Trophoblast cell (in vitro differentiated cells and primary cell): ENCODE results near the gene SNAI1.
A peak's percentile ranks its signal among the peaks of the same experiment; 100 is the strongest.

Experiments
- DNase-seq, 2 donors: peaks; one replicate each; pipeline ENCODE4 v3.0.0-alpha.2; 2016
- H2AFZ ChIP-seq: 2 replicates; pipeline ENCODE4 v1.6.1; 2013; ENCODE audit warnings: low read length, moderate library complexity, mild to moderate bottlenecking; ENCODE audit not compliant: insufficient read depth, poor library complexity
- H2AK5ac ChIP-seq: 2 replicates; pipeline ENCODE4 v1.6.1; 2013; ENCODE audit warnings: mild to moderate bottlenecking, low read length
- H2BK120ac ChIP-seq: 2 replicates; pipeline ENCODE4 v1.6.1; 2013; ENCODE audit warnings: low read length, mild to moderate bottlenecking, moderate library complexity; ENCODE audit not compliant: insufficient read depth, poor library complexity
- H2BK12ac ChIP-seq: 2 replicates; pipeline ENCODE4 v1.6.1; 2013; ENCODE audit warnings: mild to moderate bottlenecking, low read length, moderate library complexity
- H2BK5ac ChIP-seq: 2 replicates; pipeline ENCODE4 v1.6.1; 2013; ENCODE audit warnings: low read length, low read depth, moderate library complexity, mild to moderate bottlenecking; ENCODE audit not compliant: poor library complexity
- H3K14ac ChIP-seq: 2 replicates; pipeline ENCODE4 v1.6.1; 2013; ENCODE audit warnings: mild to moderate bottlenecking, low read length
- H3K18ac ChIP-seq: 2 replicates; pipeline ENCODE4 v1.6.1; 2013; ENCODE audit warnings: mild to moderate bottlenecking, low read length
- H3K23ac ChIP-seq: 2 replicates; pipeline ENCODE4 v1.6.1; 2013; ENCODE audit warnings: low read length
- H3K27ac ChIP-seq: 2 replicates; pipeline ENCODE4 v1.5.1; 2013; ENCODE audit warnings: low read depth, mild to moderate bottlenecking, inconsistent platforms, low read length, moderate library complexity
- H3K27me3 ChIP-seq: 2 replicates; pipeline ENCODE4 v1.6.1; 2013; ENCODE audit warnings: inconsistent platforms, mild to moderate bottlenecking, low read length, moderate library complexity; ENCODE audit not compliant: insufficient read depth
- H3K36me3 ChIP-seq, 2 experiments: 1 replicate in 1 of 2; 2 replicates in 1 of 2; pipeline ENCODE4 v1.6.1; 2013; ENCODE audit warnings: low read length in 2 of 2, mild to moderate bottlenecking in 2 of 2, moderate library complexity in 1 of 2; ENCODE audit not compliant: insufficient read depth in 2 of 2, control insufficient read depth in 1 of 2
- H3K4ac ChIP-seq: 2 replicates; pipeline ENCODE4 v1.6.1; 2013; ENCODE audit warnings: low read depth, mild to moderate bottlenecking, low read length, moderate library complexity
- H3K4me1 ChIP-seq, 2 experiments: 1 replicate in 1 of 2; 2 replicates in 1 of 2; pipeline ENCODE4 v1.6.1; 2013; ENCODE audit warnings: low read length in 2 of 2, mild to moderate bottlenecking in 2 of 2, moderate library complexity in 1 of 2; ENCODE audit not compliant: insufficient read depth in 2 of 2, control insufficient read depth in 1 of 2
- H3K4me2 ChIP-seq: 2 replicates; pipeline ENCODE4 v1.6.1; 2013; ENCODE audit warnings: inconsistent platforms, mild to moderate bottlenecking, low read length, moderate library complexity
- H3K4me3 ChIP-seq: 2 replicates; pipeline ENCODE4 v1.5.1; 2013; ENCODE audit warnings: mild to moderate bottlenecking, low read depth, low read length, inconsistent platforms
- H3K79me1 ChIP-seq: one replicate; pipeline ENCODE4 v1.6.1; 2013; ENCODE audit warnings: low read length
- H3K79me2 ChIP-seq: 2 replicates; pipeline ENCODE4 v1.6.1; 2013; ENCODE audit warnings: low read length, mild to moderate bottlenecking; ENCODE audit not compliant: control insufficient read depth, insufficient read depth, poor library complexity
- H3K9ac ChIP-seq: 2 replicates; pipeline ENCODE4 v1.6.1; 2013; ENCODE audit warnings: mild to moderate bottlenecking, low read length
- H3K9me3 ChIP-seq: 2 replicates; pipeline ENCODE4 v1.6.1; 2013; ENCODE audit warnings: low read depth, mild to moderate bottlenecking, control low read depth, inconsistent platforms, low read length; ENCODE audit not compliant: insufficient read depth
- H4K12ac ChIP-seq: 2 replicates; pipeline ENCODE4 v1.6.1; 2013; ENCODE audit warnings: low read depth, mild to moderate bottlenecking, low read length, moderate library complexity
- H4K8ac ChIP-seq: 2 replicates; pipeline ENCODE4 v1.6.1; 2013; ENCODE audit warnings: low read depth, mild to moderate bottlenecking, low read length, moderate library complexity
- H4K91ac ChIP-seq: one replicate; pipeline ENCODE4 v1.6.1; 2013; ENCODE audit warnings: low read depth, mild to moderate bottlenecking, low read length, moderate library complexity
- WGBS: extraction: QIAGEN DNeasy Blood & Tissue Kit; methylation state at CpG from one replicate; pipeline ENCODE4 v1.1.7; 2013; ENCODE audit warnings: missing lambda C conversion rate; ENCODE audit not compliant: insufficient read length, insufficient coverage; ENCODE audit errors: extremely low coverage; 5-methylcytosine and 5-hydroxymethylcytosine counted together

SNAI1 gene

DNA sequence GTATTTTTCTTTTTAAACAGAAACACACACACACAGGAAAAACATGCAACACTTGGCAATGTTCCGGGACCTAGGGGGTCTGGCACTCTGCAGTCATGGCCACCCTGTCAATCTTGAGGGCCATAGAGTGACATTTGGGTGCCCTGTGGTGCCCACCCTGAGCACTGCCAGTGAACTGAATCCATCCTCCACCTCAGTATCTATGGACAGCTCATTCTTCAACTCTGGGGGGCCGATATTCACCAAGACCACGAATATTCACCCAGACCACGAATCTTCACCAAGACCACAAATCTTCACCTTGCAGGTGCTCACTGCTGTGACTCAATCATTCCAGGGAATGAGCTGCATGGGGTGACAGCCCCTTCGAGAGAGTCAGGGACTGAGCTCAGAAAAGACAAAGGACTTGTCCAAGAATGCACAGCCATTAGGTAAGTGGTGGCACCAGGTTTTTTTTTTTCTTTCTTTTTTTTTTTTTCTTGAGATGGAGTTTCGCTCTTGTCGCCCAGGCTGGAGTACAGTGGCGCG is 19.1 kb downstream of the SNAI1 start:
- H3K4me1 ChIP-seq, result peaks cover 7 to 16% of the 10 kb centered on the region in 2 experiments
- H4K8ac ChIP-seq, result no peak overlapping the region
- H4K91ac ChIP-seq, result no peak overlapping the region
- H3K14ac ChIP-seq, result no peak overlapping the region
- no peak overlapping the region for H2AFZ ChIP-seq
- H3K79me1 ChIP-seq, result peaks cover 3% of the 10 kb centered on the region
- no CpG with 5 or more reads among the region's 9 CpGs for WGBS
- H3K27me3 ChIP-seq, result no peaks in the 10 kb centered on the region
- H2AK5ac ChIP-seq, result no peak overlapping the region
- no peaks in the 10 kb centered on the region for H3K36me3 ChIP-seq
- no peak for DNase-seq
- H3K4me3 ChIP-seq, result no peak overlapping the region
- no peak overlapping the region for H3K27ac ChIP-seq
- H3K9me3 ChIP-seq, result no peaks in the 10 kb centered on the region
- H2BK120ac ChIP-seq, result no peak overlapping the region
- H2BK5ac ChIP-seq, result no peak overlapping the region
- H3K4me2 ChIP-seq, result no peak overlapping the region
- H3K4ac ChIP-seq, result no peak overlapping the region
- no peak overlapping the region for H4K12ac ChIP-seq
- no peak overlapping the region for H3K9ac ChIP-seq
- H2BK12ac ChIP-seq, result no peak overlapping the region
- H3K79me2 ChIP-seq, result no peaks in the 10 kb centered on the region
- no peak overlapping the region for H3K18ac ChIP-seq
- no peak overlapping the region for H3K23ac ChIP-seq

DNA sequence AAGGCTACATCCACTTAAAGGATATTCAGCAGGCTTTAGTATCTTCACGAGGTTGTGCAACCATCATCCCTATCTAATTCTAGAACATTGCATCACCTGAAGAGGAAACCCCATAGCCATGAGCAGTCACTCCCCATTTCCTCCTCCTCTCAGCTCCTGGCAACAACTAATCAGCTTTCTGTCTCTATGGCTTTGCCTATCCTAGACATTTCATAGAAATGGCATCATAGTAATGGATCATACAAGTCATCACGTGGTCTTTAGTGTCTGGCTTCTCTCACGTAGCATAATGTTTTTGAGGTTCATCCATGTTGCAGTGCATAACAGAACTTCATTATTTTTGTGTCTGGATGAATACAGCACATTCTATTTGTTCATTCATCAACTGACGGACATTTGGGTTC is 20.5 kb downstream of the SNAI1 start:
- no peak overlapping the region for H3K27ac ChIP-seq
- no peak overlapping the region for H2AK5ac ChIP-seq
- H3K4me1 ChIP-seq, result peaks cover 4 to 13% of the 10 kb centered on the region in 2 experiments
- no peak overlapping the region for H4K8ac ChIP-seq
- no peak overlapping the region for H3K9ac ChIP-seq
- H3K14ac ChIP-seq, result no peak overlapping the region
- no peak overlapping the region for H3K4ac ChIP-seq
- no peaks in the 10 kb centered on the region for H3K9me3 ChIP-seq
- no peak overlapping the region for H3K23ac ChIP-seq
- H2AFZ ChIP-seq, result no peak overlapping the region
- no peaks in the 10 kb centered on the region for H3K79me2 ChIP-seq
- no peak overlapping the region for H4K91ac ChIP-seq
- no peak overlapping the region for H2BK5ac ChIP-seq
- peak; percentile 31 to 49 for DNase-seq
- no peaks in the 10 kb centered on the region for H3K79me1 ChIP-seq
- H3K4me3 ChIP-seq, result no peak overlapping the region
- no peaks in the 10 kb centered on the region for H3K27me3 ChIP-seq
- no peak overlapping the region for H3K4me2 ChIP-seq
- H3K36me3 ChIP-seq, result no peaks in the 10 kb centered on the region
- WGBS, result no CpG with 5 or more reads among the region's 4 CpGs
- no peak overlapping the region for H3K18ac ChIP-seq
- no peak overlapping the region for H2BK120ac ChIP-seq
- H2BK12ac ChIP-seq, result no peak overlapping the region
- no peak overlapping the region for H4K12ac ChIP-seq

DNA sequence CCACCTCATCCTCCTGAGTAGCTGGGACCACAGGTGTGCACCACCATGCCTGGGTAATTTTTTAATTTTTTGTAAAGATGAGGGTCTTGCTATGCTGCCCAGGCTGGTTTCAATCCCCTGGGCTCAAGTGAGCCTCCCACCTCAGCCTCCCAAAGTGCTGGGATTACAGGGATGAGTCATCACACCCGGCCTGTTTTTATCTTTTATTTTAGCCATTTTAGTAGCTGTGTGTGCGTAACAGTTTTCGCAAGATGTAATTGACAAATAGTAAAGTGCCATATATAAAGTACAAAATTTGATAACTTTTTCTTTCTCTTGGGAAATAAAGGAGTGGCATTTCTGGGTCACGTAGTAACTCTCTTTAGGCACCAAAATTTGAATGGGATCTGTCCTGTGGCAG is 21.4 kb downstream of the SNAI1 start:
- H4K91ac ChIP-seq, result no peak overlapping the region
- no peak overlapping the region for H2BK5ac ChIP-seq

DNA sequence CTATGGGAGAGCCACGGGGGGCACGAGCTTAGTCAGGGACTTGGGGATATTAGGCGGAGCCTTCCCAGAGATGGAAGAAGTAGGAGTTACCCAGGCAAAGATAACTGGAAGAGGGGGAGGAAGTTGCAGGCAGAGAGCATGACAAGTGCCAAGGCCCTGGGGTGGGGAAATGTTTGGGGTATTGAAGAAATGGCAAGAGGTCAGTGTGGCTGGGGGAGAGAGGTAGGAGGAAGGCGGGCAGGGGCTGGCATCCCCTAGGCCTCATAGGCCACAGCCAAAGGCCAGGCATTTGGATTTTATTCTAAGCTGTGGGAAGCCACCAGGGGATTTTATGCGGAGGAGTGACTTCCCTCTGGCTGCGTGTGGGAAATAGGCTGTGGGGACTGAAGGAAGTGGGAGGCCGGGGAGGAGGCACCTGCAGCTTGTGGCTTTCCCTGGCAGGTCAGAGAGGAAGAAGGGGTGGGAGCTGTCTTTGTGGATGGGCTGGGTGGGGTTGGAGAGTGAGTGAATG is 22.7 kb downstream of the SNAI1 start:
- H3K4me1 ChIP-seq, result peaks cover 13 to 20% of the 10 kb centered on the region in 2 experiments
- WGBS, result no CpG with 5 or more reads among the region's 7 CpGs

More for the DNA sequence above, 21.4 kb downstream of the SNAI1 start:
- no peak overlapping the region for H2AFZ ChIP-seq
- no peak overlapping the region for H3K18ac ChIP-seq
- no peak overlapping the region for H3K27ac ChIP-seq
- no peak overlapping the region for H3K4me2 ChIP-seq
- H3K36me3 ChIP-seq, result no peaks in the 10 kb centered on the region
- no peak overlapping the region for H2BK120ac ChIP-seq
- no peak overlapping the region for H2AK5ac ChIP-seq
- peak in 1 of 2 donors; percentile 33 for DNase-seq
- H4K8ac ChIP-seq, result no peak overlapping the region
- no peaks in the 10 kb centered on the region for H3K79me1 ChIP-seq
- no peak overlapping the region for H3K4ac ChIP-seq
- no peak overlapping the region for H2BK12ac ChIP-seq
- WGBS, result no CpG with 5 or more reads among the region's 4 CpGs
- H3K27me3 ChIP-seq, result no peaks in the 10 kb centered on the region
- H3K4me3 ChIP-seq, result no peak overlapping the region
- H3K9me3 ChIP-seq, result no peaks in the 10 kb centered on the region
- H3K14ac ChIP-seq, result no peak overlapping the region
- no peak overlapping the region for H3K9ac ChIP-seq
- no peaks in the 10 kb centered on the region for H3K79me2 ChIP-seq
- no peak overlapping the region for H4K12ac ChIP-seq
- H3K23ac ChIP-seq, result no peak overlapping the region
- peaks cover 5 to 11% of the 10 kb centered on the region in 2 experiments for H3K4me1 ChIP-seq

More for the DNA sequence above, 22.7 kb downstream of the SNAI1 start:
- Histone ChIP-seq H3K79me2 (no peaks in the 10 kb centered on the region), H3K79me1 (peaks cover 6% of the 10 kb centered on the region), H2BK5ac (no peak overlapping the region), H3K9me3 (no peaks in the 10 kb centered on the region), H3K27ac (no peak overlapping the region), H3K9ac (no peak overlapping the region), H3K4me2 (no peak overlapping the region), H3K36me3 (no peaks in the 10 kb centered on the region), H3K27me3 (no peaks in the 10 kb centered on the region), H3K18ac (no peak overlapping the region), H4K8ac (no peak overlapping the region), H3K14ac (no peak overlapping the region), H4K12ac (no peak overlapping the region), H4K91ac (no peak overlapping the region), H3K23ac (no peak overlapping the region), H2AFZ (no peak overlapping the region), H3K4me3 (no peak overlapping the region), H3K4ac (no peak overlapping the region), H2BK120ac (no peak overlapping the region), H2BK12ac (peak overlapping the region; percentile 37), H2AK5ac (no peak overlapping the region)
- no peak for DNase-seq
